SJCRH30 (cell line): ENCODE results near the gene PGS1. TPM values are rescaled to one million over a fixed set of nuclear protein-coding genes. Genes with fewer than 3 reads are reported as not detected.

Experiments used
- DNase-seq, 2 experiments: peaks; one replicate each; pipeline ENCODE4 v3.0.0-alpha.2; 2015 to 2020
- H3K27ac ChIP-seq: fragments of 250-450 bp; sonication (Bioruptor Pico); 2 replicates; pipeline ENCODE4 v1.5.1; 2020; ENCODE audit warnings: mild to moderate bottlenecking, moderate library complexity
- H3K27me3 ChIP-seq: fragments of 250-450 bp; sonication (Bioruptor Pico); 2 replicates; pipeline ENCODE4 v1.5.1; 2020; ENCODE audit warnings: mild to moderate bottlenecking, moderate library complexity
- H3K36me3 ChIP-seq: fragments of 250-450 bp; sonication (Bioruptor Pico); 2 replicates; pipeline ENCODE4 v1.5.1; 2020; ENCODE audit warnings: mild to moderate bottlenecking, moderate library complexity
- H3K4me1 ChIP-seq: fragments of 250-450 bp; sonication (Bioruptor Pico); 2 replicates; pipeline ENCODE4 v1.5.1; 2020; ENCODE audit warnings: mild to moderate bottlenecking, moderate library complexity
- H3K4me3 ChIP-seq: fragments of 250-450 bp; sonication (Bioruptor Pico); 2 replicates; pipeline ENCODE4 v1.5.1; 2020; ENCODE audit warnings: mild to moderate bottlenecking, moderate library complexity
- H3K9me3 ChIP-seq: fragments of 250-450 bp; sonication (Bioruptor Pico); replicated peaks from 2 replicates; pipeline ENCODE4 v1.5.1; 2020; ENCODE audit warnings: mild to moderate bottlenecking, moderate library complexity
- total RNA-seq: library from RNA; depleted of rRNA; stranded (reverse); fragments of >200 nt; shearing (Covaris generic); gene quantifications from 2 replicates; pipeline ENCODE4 v1.2.3, GENCODE V29; 2014

The PGS1 gene
- total RNA-seq, 1 experiment from 2014 or later = 66.2 TPM

GRCh38 chr17:78342449-78343186 lies 35.8 kb upstream of the PGS1 start:
- no peaks in the 10 kb centered on the region for H3K9me3 ChIP-seq
- peaks cover 17% of the 10 kb centered on the region for H3K4me1 ChIP-seq
- peak overlapping the region; percentile 57 for H3K4me3 ChIP-seq
- peak overlapping the region; percentile 69 for H3K27ac ChIP-seq
- no peaks in the 10 kb centered on the region for H3K27me3 ChIP-seq
- peak; percentile 78 to 83 for DNase-seq
- H3K36me3 ChIP-seq = no peaks in the 10 kb centered on the region

- Histone ChIP-seq H3K27ac (peak overlapping the region; percentile 69), H3K9me3 (no peaks in the 10 kb centered on the region), H3K27me3 (no peaks in the 10 kb centered on the region), H3K4me3 (peak overlapping the region; percentile 57), H3K4me1 (peaks cover 17% of the 10 kb centered on the region), H3K36me3 (no peaks in the 10 kb centered on the region)
- peak; percentile 82 to 84 for DNase-seq
These were observed 35.3 kb upstream of the PGS1 start for GRCh38 chr17:78343187-78343542.

GRCh38 chr17:78343543-78344201 lies 34.8 kb upstream of the PGS1 start:
- Histone ChIP-seq H3K4me3 (no peak overlapping the region), H3K36me3 (no peaks in the 10 kb centered on the region), H3K4me1 (peaks cover 17% of the 10 kb centered on the region), H3K27me3 (no peaks in the 10 kb centered on the region), H3K27ac (peak overlapping the region; percentile 69), H3K9me3 (no peaks in the 10 kb centered on the region)
- DNase-seq = no peak

- no peaks in the 10 kb centered on the region for H3K36me3 ChIP-seq
- H3K27me3 ChIP-seq = no peaks in the 10 kb centered on the region
- no peak for DNase-seq
- H3K4me1 ChIP-seq = peaks cover 17% of the 10 kb centered on the region
- no peak overlapping the region for H3K4me3 ChIP-seq
- no peak overlapping the region for H3K27ac ChIP-seq
- no peaks in the 10 kb centered on the region for H3K9me3 ChIP-seq
These were observed 33.8 kb upstream of the PGS1 start for GRCh38 chr17:78344666-78345065.

GRCh38 chr17:78345172-78345571 lies 33.3 kb upstream of the PGS1 start:
- Histone ChIP-seq H3K36me3 (no peaks in the 10 kb centered on the region), H3K27me3 (no peaks in the 10 kb centered on the region), H3K9me3 (no peaks in the 10 kb centered on the region), H3K4me1 (peaks cover 17% of the 10 kb centered on the region), H3K4me3 (no peak overlapping the region), H3K27ac (no peak overlapping the region)
- DNase-seq = no peak

GRCh38 chr17:78345791-78346494 lies 32.5 kb upstream of the PGS1 start:
- Histone ChIP-seq H3K36me3 (no peaks in the 10 kb centered on the region), H3K27ac (no peak overlapping the region), H3K4me1 (peaks cover 17% of the 10 kb centered on the region), H3K27me3 (no peaks in the 10 kb centered on the region), H3K9me3 (no peaks in the 10 kb centered on the region), H3K4me3 (no peak overlapping the region)
- DNase-seq = no peak

- H3K27me3 ChIP-seq = no peaks in the 10 kb centered on the region
- peaks cover 23% of the 10 kb centered on the region for H3K4me1 ChIP-seq
- H3K27ac ChIP-seq = no peak overlapping the region
- DNase-seq = no peak
- no peaks in the 10 kb centered on the region for H3K9me3 ChIP-seq
- H3K36me3 ChIP-seq = no peaks in the 10 kb centered on the region
- H3K4me3 ChIP-seq = no peak overlapping the region
These were observed 31.7 kb upstream of the PGS1 start for GRCh38 chr17:78346605-78347250.

- no peaks in the 10 kb centered on the region for H3K9me3 ChIP-seq
- H3K4me3 ChIP-seq = no peak overlapping the region
- DNase-seq = no peak
- no peaks in the 10 kb centered on the region for H3K36me3 ChIP-seq
- H3K27me3 ChIP-seq = no peaks in the 10 kb centered on the region
- no peak overlapping the region for H3K27ac ChIP-seq
- H3K4me1 ChIP-seq = peaks cover 29% of the 10 kb centered on the region
These were observed 31.0 kb upstream of the PGS1 start for GRCh38 chr17:78347453-78347852.

GRCh38 chr17:78348055-78348770 lies 30.2 kb upstream of the PGS1 start:
- Histone ChIP-seq H3K27ac (no peak overlapping the region), H3K4me1 (peaks cover 23% of the 10 kb centered on the region), H3K9me3 (no peaks in the 10 kb centered on the region), H3K4me3 (no peak overlapping the region), H3K36me3 (no peaks in the 10 kb centered on the region), H3K27me3 (no peaks in the 10 kb centered on the region)
- no peak for DNase-seq

- no peak for DNase-seq
- 0 out of 2 replicates have a peak, but pooled peaks cover 3% of the 10 kb centered on the region for H3K36me3 ChIP-seq
- no peak overlapping the region for H3K27ac ChIP-seq
- H3K4me1 ChIP-seq = peaks cover 22% of the 10 kb centered on the region
- H3K9me3 ChIP-seq = no peaks in the 10 kb centered on the region
- H3K27me3 ChIP-seq = no peaks in the 10 kb centered on the region
- no peak overlapping the region for H3K4me3 ChIP-seq
These were observed 28.4 kb upstream of the PGS1 start for GRCh38 chr17:78349891-78350642.

GRCh38 chr17:78351449-78352006 lies 26.9 kb upstream of the PGS1 start:
- H3K27ac ChIP-seq = no peak overlapping the region
- DNase-seq = no peak
- no peak overlapping the region for H3K4me3 ChIP-seq
- H3K4me1 ChIP-seq = peaks cover 35% of the 10 kb centered on the region
- 0 out of 2 replicates have a peak, but pooled peaks cover 15% of the 10 kb centered on the region for H3K36me3 ChIP-seq
- no peaks in the 10 kb centered on the region for H3K9me3 ChIP-seq
- no peaks in the 10 kb centered on the region for H3K27me3 ChIP-seq

GRCh38 chr17:78353834-78354233 lies 24.6 kb upstream of the PGS1 start:
- H3K4me3 ChIP-seq = peak overlapping the region; percentile 61
- peaks cover 52% of the 10 kb centered on the region for H3K4me1 ChIP-seq
- no peaks in the 10 kb centered on the region for H3K9me3 ChIP-seq
- peak overlapping the region; percentile 56; the same call in 1 of the 2 replicates for H3K27ac ChIP-seq
- peaks cover 34% of the 10 kb centered on the region for H3K36me3 ChIP-seq
- H3K27me3 ChIP-seq = no peaks in the 10 kb centered on the region
- DNase-seq = no peak

- Histone ChIP-seq H3K27me3 (no peaks in the 10 kb centered on the region), H3K4me1 (peaks cover 52% of the 10 kb centered on the region), H3K4me3 (no peak overlapping the region), H3K27ac (no peak overlapping the region), H3K9me3 (no peaks in the 10 kb centered on the region), H3K36me3 (peaks cover 34% of the 10 kb centered on the region)
- DNase-seq = no peak
These were observed 23.3 kb upstream of the PGS1 start for GRCh38 chr17:78355045-78355641.
